ENCODE measurements around the gene HOXC5.
A peak's percentile ranks its signal among the peaks of the same experiment; 100 is the strongest.

HOXC5 gene

DNA sequence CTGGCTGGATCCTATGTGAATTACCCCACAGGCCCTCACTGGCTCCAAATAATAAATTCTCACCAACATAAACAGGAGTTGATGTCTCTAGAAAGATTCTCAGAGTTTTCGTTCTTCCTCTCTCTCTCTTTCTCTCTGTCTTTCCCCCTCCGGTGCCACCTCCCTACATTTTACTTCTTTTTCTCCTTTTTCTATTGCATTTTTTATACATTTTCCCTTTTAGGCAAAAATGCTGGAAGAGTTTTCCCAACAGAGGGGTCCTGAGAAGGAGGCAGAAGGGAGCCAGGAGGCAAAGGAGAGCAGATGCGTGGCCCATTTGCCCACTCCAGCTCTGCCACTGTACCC is 5.4 kb upstream of the HOXC5 start:
- CTCF ChIA-PET: interaction anchor here (1.2 to 1.6 kb wide), 5 partner anchors 10 to 189 kb away, joined by 3 to 5 read pairs (median 4); no protein-coding TSS in a partner anchor
- Histone ChIP-seq H3K4me3 (ENCODE audit: control insufficient read depth in 1 of 7, extremely low read depth in 1 of 7, insufficient read depth in 4 of 7, low read depth in 2 of 7, low read length in 6 of 7) (no peak overlapping the region), H3K4me1 (ENCODE audit: control extremely low read depth in 1 of 4, control insufficient read depth in 4 of 4, insufficient read depth in 4 of 4, low read length in 3 of 4) (peaks cover 0 to 6% (median 3%) of the 10 kb centered on the region in 4 experiments)

DNA sequence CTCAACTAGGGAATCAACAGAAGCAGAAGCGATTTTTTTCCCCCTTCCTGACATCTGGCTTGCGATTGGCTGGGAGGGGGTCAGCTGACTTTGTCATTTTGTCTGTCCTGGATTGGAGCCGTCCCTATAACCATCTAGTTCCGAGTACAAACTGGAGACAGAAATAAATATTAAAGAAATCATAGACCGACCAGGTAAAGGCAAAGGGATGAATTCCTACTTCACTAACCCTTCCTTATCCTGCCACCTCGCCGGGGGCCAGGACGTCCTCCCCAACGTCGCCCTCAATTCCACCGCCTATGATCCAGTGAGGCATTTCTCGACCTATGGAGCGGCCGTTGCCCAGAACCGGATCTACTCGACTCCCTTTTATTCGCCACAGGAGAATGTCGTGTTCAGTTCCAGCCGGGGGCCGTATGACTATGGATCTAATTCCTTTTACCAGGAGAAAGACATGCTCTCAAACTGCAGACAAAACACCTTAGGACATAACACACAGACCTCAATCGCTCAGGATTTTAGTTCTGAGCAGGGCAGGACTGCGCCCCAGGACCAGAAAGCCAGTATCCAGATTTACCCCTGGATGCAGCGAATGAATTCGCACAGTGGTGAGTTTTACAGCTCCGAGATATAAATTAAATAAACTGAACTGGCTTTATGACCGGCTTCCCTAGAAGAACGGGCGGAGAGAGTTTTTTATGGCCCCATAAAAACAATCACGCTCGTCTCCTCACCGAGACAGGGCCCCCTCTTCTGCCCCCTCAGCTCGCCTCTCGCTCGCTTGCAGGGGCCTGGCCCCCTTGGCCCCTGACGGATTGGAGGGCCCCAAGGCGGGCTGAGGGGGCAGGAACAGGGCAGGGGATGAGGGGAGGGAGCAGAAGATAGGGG is 4.3 kb upstream of the HOXC5 start, which contains the start of gene HOXC6:
TSS of gene HOXC6 (plus strand) at position 127 of the 888 bp plus-strand sequence. CDS start at position 209, 82 bp downstream.
- H3K27ac ChIP-seq (ENCODE audit: insufficient read depth in 1 of 2, low read depth in 1 of 2, low read length in 2 of 2, poor library complexity in 1 of 2, severe bottlenecking in 2 of 2): no peak within 1 kb of the TSS
- peak in 1 of 3 donors; percentile 40 for DNase-seq
- ChIA-PET POLR2A (no interaction called here), CTCF (interaction anchor here (1.5 kb wide), 1 partner anchor 173 kb away, joined by 4 read pairs; no protein-coding TSS in a partner anchor)
- H3K4me3 ChIP-seq (ENCODE audit: control insufficient read depth in 1 of 7, extremely low read depth in 1 of 7, insufficient read depth in 4 of 7, low read depth in 2 of 7, low read length in 6 of 7): no peak within 1 kb of the TSS
- peaks cover 0 to 14% (median 2%) of the 10 kb centered on the region in 5 experiments for H3K9me3 ChIP-seq (ENCODE audit: control extremely low read depth in 1 of 5, control insufficient read depth in 4 of 5, insufficient read depth in 2 of 5, low read depth in 1 of 5, low read length in 4 of 5)
- peaks cover 0 to 15% (median 6%) of the 10 kb centered on the region in 4 experiments for H3K4me1 ChIP-seq (ENCODE audit: control extremely low read depth in 1 of 4, control insufficient read depth in 4 of 4, insufficient read depth in 4 of 4, low read length in 3 of 4)
- WGBS (ENCODE audit: insufficient coverage): 6% methylated on average over 31 of the region's 36 CpGs
- H3K27me3 ChIP-seq (replicated peaks in 2 of 5; ENCODE audit: control insufficient read depth in 4 of 5, insufficient read depth in 5 of 5, low read length in 4 of 5): peaks cover 35 to 100% (median 65%) of the 10 kb centered on the region in 5 experiments
- no peaks in the 10 kb centered on the region for H3K36me3 ChIP-seq (ENCODE audit: control insufficient read depth in 4 of 4, insufficient read depth in 4 of 4, low read length in 3 of 4)

More for the DNA sequence above, 5.4 kb upstream of the HOXC5 start:
- POLR2A ChIA-PET: interaction anchor here (1.6 kb wide), 1 partner anchor 21 kb away, joined by 4 read pairs; no protein-coding TSS in a partner anchor
- Histone ChIP-seq H3K27ac (ENCODE audit: insufficient read depth in 1 of 2, low read depth in 1 of 2, low read length in 2 of 2, poor library complexity in 1 of 2, severe bottlenecking in 2 of 2) (no peak overlapping the region), H3K36me3 (ENCODE audit: control insufficient read depth in 4 of 4, insufficient read depth in 4 of 4, low read length in 3 of 4) (no peaks in the 10 kb centered on the region), H3K9me3 (ENCODE audit: control extremely low read depth in 1 of 5, control insufficient read depth in 4 of 5, insufficient read depth in 2 of 5, low read depth in 1 of 5, low read length in 4 of 5) (peaks cover 0 to 3% (median 0%) of the 10 kb centered on the region in 5 experiments), H3K27me3 (replicated peaks in 2 of 5; ENCODE audit: control insufficient read depth in 4 of 5, insufficient read depth in 5 of 5, low read length in 4 of 5) (peaks cover 32 to 100% (median 57%) of the 10 kb centered on the region in 5 experiments)
- DNase-seq: no peak
- WGBS (ENCODE audit: insufficient coverage): 62% methylated on average over 3 of the region's 3 CpGs

DNA sequence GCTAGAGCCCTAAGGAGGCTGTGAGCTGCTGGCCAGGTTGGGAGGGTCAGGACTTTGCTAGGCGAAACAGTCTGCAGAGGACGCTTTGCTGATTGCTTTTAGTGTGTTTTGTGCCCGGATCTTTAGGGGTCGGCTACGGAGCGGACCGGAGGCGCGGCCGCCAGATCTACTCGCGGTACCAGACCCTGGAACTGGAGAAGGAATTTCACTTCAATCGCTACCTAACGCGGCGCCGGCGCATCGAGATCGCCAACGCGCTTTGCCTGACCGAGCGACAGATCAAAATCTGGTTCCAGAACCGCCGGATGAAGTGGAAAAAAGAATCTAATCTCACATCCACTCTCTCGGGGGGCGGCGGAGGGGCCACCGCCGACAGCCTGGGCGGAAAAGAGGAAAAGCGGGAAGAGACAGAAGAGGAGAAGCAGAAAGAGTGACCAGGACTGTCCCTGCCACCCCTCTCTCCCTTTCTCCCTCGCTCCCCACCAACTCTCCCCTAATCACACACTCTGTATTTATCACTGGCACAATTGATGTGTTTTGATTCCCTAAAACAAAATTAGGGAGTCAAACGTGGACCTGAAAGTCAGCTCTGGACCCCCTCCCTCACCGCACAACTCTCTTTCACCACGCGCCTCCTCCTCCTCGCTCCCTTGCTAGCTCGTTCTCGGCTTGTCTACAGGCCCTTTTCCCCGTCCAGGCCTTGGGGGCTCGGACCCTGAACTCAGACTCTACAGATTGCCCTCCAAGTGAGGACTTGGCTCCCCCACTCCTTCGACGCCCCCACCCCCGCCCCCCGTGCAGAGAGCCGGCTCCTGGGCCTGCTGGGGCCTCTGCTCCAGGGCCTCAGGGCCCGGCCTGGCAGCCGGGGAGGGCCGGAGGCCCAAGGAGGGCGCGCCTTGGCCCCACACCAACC is 3.1 kb upstream of the HOXC5 start:
- H3K4me3 ChIP-seq (ENCODE audit: control insufficient read depth in 1 of 7, extremely low read depth in 1 of 7, insufficient read depth in 4 of 7, low read depth in 2 of 7, low read length in 6 of 7): no peak overlapping the region
- POLR2A ChIA-PET: no interaction called here

DNA sequence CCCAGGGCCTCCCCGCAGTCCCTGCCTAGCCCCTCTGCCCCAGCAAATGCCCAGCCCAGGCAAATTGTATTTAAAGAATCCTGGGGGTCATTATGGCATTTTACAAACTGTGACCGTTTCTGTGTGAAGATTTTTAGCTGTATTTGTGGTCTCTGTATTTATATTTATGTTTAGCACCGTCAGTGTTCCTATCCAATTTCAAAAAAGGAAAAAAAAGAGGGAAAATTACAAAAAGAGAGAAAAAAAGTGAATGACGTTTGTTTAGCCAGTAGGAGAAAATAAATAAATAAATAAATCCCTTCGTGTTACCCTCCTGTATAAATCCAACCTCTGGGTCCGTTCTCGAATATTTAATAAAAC is 2.4 kb upstream of the HOXC5 start:
- H3K4me3 ChIP-seq (ENCODE audit: control insufficient read depth in 1 of 7, extremely low read depth in 1 of 7, insufficient read depth in 4 of 7, low read depth in 2 of 7, low read length in 6 of 7): no peak overlapping the region
- WGBS (ENCODE audit: insufficient coverage): 60% methylated on average over 1 of the region's 7 CpGs
- no peak overlapping the region for H3K27ac ChIP-seq (ENCODE audit: insufficient read depth in 1 of 2, low read depth in 1 of 2, low read length in 2 of 2, poor library complexity in 1 of 2, severe bottlenecking in 2 of 2)
- POLR2A ChIA-PET: no interaction called here
- no peaks in the 10 kb centered on the region for H3K36me3 ChIP-seq (ENCODE audit: control insufficient read depth in 4 of 4, insufficient read depth in 4 of 4, low read length in 3 of 4)
- peaks cover 31 to 100% (median 70%) of the 10 kb centered on the region in 5 experiments for H3K27me3 ChIP-seq (replicated peaks in 2 of 5; ENCODE audit: control insufficient read depth in 4 of 5, insufficient read depth in 5 of 5, low read length in 4 of 5)
- H3K9me3 ChIP-seq (ENCODE audit: control extremely low read depth in 1 of 5, control insufficient read depth in 4 of 5, insufficient read depth in 2 of 5, low read depth in 1 of 5, low read length in 4 of 5): peaks cover 0 to 15% (median 2%) of the 10 kb centered on the region in 5 experiments
- peaks cover 0 to 27% (median 12%) of the 10 kb centered on the region in 4 experiments for H3K4me1 ChIP-seq (ENCODE audit: control extremely low read depth in 1 of 4, control insufficient read depth in 4 of 4, insufficient read depth in 4 of 4, low read length in 3 of 4)
- no peak for DNase-seq
- CTCF ChIA-PET: interaction anchor here (0.9 to 7.3 kb wide), 13 partner anchors 15 to 179 kb away, joined by 3 to 90 read pairs (median 7); partner anchors contain the start of genes HOXC10 and SMUG1

More for the DNA sequence above, 3.1 kb upstream of the HOXC5 start:
- no peak overlapping the region for H3K27ac ChIP-seq (ENCODE audit: insufficient read depth in 1 of 2, low read depth in 1 of 2, low read length in 2 of 2, poor library complexity in 1 of 2, severe bottlenecking in 2 of 2)
- H3K9me3 ChIP-seq (ENCODE audit: control extremely low read depth in 1 of 5, control insufficient read depth in 4 of 5, insufficient read depth in 2 of 5, low read depth in 1 of 5, low read length in 4 of 5): peaks cover 0 to 15% (median 2%) of the 10 kb centered on the region in 5 experiments
- peaks cover 0 to 26% (median 12%) of the 10 kb centered on the region in 4 experiments for H3K4me1 ChIP-seq (ENCODE audit: control extremely low read depth in 1 of 4, control insufficient read depth in 4 of 4, insufficient read depth in 4 of 4, low read length in 3 of 4)
- 14% methylated on average over 32 of the region's 53 CpGs for WGBS (ENCODE audit: insufficient coverage)
- no peak for DNase-seq
- CTCF ChIA-PET: interaction anchor here (1.9 to 7.3 kb wide), 4 partner anchors 108 to 178 kb away, joined by 8 to 90 read pairs (median 35); partner anchors contain the start of gene SMUG1
- no peaks in the 10 kb centered on the region for H3K36me3 ChIP-seq (ENCODE audit: control insufficient read depth in 4 of 4, insufficient read depth in 4 of 4, low read length in 3 of 4)
- H3K27me3 ChIP-seq (replicated peaks in 2 of 5; ENCODE audit: control insufficient read depth in 4 of 5, insufficient read depth in 5 of 5, low read length in 4 of 5): peaks cover 32 to 100% (median 68%) of the 10 kb centered on the region in 5 experiments

DNA sequence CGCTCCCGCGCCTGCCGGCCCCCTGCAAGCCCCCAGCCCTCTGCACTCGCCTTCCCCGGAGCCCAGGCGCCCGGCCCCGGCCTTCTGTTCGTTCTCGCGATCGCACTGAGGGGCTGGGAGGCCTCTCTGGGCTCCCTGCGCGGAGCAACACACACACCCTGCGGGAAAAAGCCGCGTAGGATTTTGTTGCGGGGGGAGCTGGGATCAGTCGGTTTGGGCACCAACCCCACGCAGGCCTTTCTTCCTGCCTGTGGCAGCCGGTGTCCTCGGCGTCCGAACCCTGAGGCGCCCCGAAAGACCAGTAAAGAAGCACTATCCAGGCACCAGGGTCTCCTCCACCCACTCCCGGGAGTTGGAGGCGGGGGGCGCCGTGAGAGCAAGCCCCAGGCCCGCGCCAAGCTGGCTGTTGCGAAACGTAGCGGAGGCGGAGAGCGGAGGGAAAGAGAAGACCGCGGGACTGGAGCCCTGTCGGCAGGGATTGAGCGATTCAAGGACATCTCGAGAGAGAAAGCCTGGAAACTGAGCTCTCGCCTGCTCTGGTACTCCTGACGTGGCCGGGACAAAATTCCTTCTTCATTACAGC is 1.9 kb upstream of the HOXC5 start:
- WGBS (ENCODE audit: insufficient coverage): 4% methylated on average over 26 of the region's 46 CpGs
- H3K9me3 ChIP-seq (ENCODE audit: control extremely low read depth in 1 of 5, control insufficient read depth in 4 of 5, insufficient read depth in 2 of 5, low read depth in 1 of 5, low read length in 4 of 5): peaks cover 0 to 15% (median 2%) of the 10 kb centered on the region in 5 experiments
- ChIA-PET CTCF (interaction anchor here (0.9 to 7.3 kb wide), 18 partner anchors 9 to 184 kb away, joined by 3 to 90 read pairs (median 7); partner anchors contain the start of genes HOXC10 and SMUG1), POLR2A (no interaction called here)
- no peak for DNase-seq
- peaks cover 29 to 100% (median 74%) of the 10 kb centered on the region in 5 experiments for H3K27me3 ChIP-seq (replicated peaks in 2 of 5; ENCODE audit: control insufficient read depth in 4 of 5, insufficient read depth in 5 of 5, low read length in 4 of 5)
- no peaks in the 10 kb centered on the region for H3K36me3 ChIP-seq (ENCODE audit: control insufficient read depth in 4 of 4, insufficient read depth in 4 of 4, low read length in 3 of 4)
- no peak overlapping the region for H3K27ac ChIP-seq (ENCODE audit: insufficient read depth in 1 of 2, low read depth in 1 of 2, low read length in 2 of 2, poor library complexity in 1 of 2, severe bottlenecking in 2 of 2)
- peaks cover 0 to 27% (median 12%) of the 10 kb centered on the region in 4 experiments for H3K4me1 ChIP-seq (ENCODE audit: control extremely low read depth in 1 of 4, control insufficient read depth in 4 of 4, insufficient read depth in 4 of 4, low read length in 3 of 4)
- no peak overlapping the region for H3K4me3 ChIP-seq (ENCODE audit: control insufficient read depth in 1 of 7, extremely low read depth in 1 of 7, insufficient read depth in 4 of 7, low read depth in 2 of 7, low read length in 6 of 7)

DNA sequence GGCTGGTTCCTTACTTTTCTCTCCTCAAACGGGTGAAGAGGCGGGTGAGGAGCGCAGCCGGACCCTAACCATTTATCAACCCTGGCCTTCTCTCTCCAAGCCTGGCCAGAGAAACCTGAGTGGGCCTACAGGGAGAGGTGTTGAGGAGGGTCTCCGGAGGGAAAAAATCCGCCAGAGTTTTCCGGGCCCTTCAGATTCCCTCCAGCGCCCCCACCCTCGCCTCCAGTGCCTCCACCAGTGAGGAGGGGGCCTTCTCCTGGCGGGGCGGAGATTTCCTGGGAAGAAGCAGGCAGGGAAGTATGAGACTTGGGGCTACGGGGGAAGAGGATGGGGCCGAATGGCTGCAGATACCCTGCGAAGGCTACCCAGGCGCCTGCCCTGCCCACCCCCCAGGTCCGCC is 1.4 kb upstream of the HOXC5 start:
- no peak for DNase-seq
- H3K36me3 ChIP-seq (ENCODE audit: control insufficient read depth in 4 of 4, insufficient read depth in 4 of 4, low read length in 3 of 4): no peaks in the 10 kb centered on the region
- no peak overlapping the region for H3K4me3 ChIP-seq (ENCODE audit: control insufficient read depth in 1 of 7, extremely low read depth in 1 of 7, insufficient read depth in 4 of 7, low read depth in 2 of 7, low read length in 6 of 7)
- 60% methylated on average over 9 of the region's 16 CpGs for WGBS (ENCODE audit: insufficient coverage)
- peaks cover 26 to 100% (median 71%) of the 10 kb centered on the region in 5 experiments for H3K27me3 ChIP-seq (replicated peaks in 2 of 5; ENCODE audit: control insufficient read depth in 4 of 5, insufficient read depth in 5 of 5, low read length in 4 of 5)
- H3K27ac ChIP-seq (ENCODE audit: insufficient read depth in 1 of 2, low read depth in 1 of 2, low read length in 2 of 2, poor library complexity in 1 of 2, severe bottlenecking in 2 of 2): no peak overlapping the region
- H3K9me3 ChIP-seq (ENCODE audit: control extremely low read depth in 1 of 5, control insufficient read depth in 4 of 5, insufficient read depth in 2 of 5, low read depth in 1 of 5, low read length in 4 of 5): peaks cover 0 to 15% (median 2%) of the 10 kb centered on the region in 5 experiments
- ChIA-PET CTCF (interaction anchor here (0.9 to 7.3 kb wide), 25 partner anchors 8 to 184 kb away, joined by 3 to 90 read pairs (median 7); partner anchors contain the start of genes HOXC10, HOXC9 and SMUG1), POLR2A (no interaction called here)
- H3K4me1 ChIP-seq (ENCODE audit: control extremely low read depth in 1 of 4, control insufficient read depth in 4 of 4, insufficient read depth in 4 of 4, low read length in 3 of 4): peaks cover 0 to 27% (median 12%) of the 10 kb centered on the region in 4 experiments
